A673 (cell line): ENCODE results near the gene MTHFR. TPM values are rescaled to one million over a fixed set of nuclear protein-coding genes. Genes with fewer than 3 reads are reported as not detected.

Experiments
- BruUV-seq: library from RNA; stranded (reverse); fragments of 400-500 nt; replicated peaks from 2 replicates; lab custom pipeline; 2021; lab: Mats Ljungman, UMichigan
- CTCF ChIA-PET: fragments of 300-600 bp; sonication (Branson Sonifier 250); formaldehyde crosslinking; loops from one replicate; lab custom pipeline; 2022; ENCODE audit warnings: antibody characterized with exemption; lab: Charles Lee
- POLR2A ChIA-PET: fragments of 300-600 bp; sonication (Branson Sonifier 250); formaldehyde crosslinking; loops from one replicate; lab custom pipeline; 2022; ENCODE audit warnings: antibody characterized with exemption; ENCODE audit not compliant: low non-redundant PET; lab: Charles Lee
- DNase-seq: peaks from one replicate; pipeline ENCODE4 v3.0.0-alpha.2; 2015; ENCODE audit warnings: low spot score
- H3K27ac ChIP-seq: fragments of 200-600 bp; sonication (generic); 2 replicates; pipeline ENCODE4 v1.5.1; 2016; ENCODE audit warnings: mixed run types, low read depth, mild to moderate bottlenecking, mixed read lengths, antibody characterized with exemption, low read length; ENCODE audit not compliant: poor library complexity, severe bottlenecking
- H3K27me3 ChIP-seq: fragments of 200-600 bp; sonication (generic); replicated peaks from 2 replicates; pipeline ENCODE4 v1.6.1; 2017; ENCODE audit warnings: mixed run types, low read depth, mild to moderate bottlenecking, mixed read lengths, antibody characterized with exemption, low read length; ENCODE audit not compliant: insufficient read depth, poor library complexity
- H3K36me3 ChIP-seq: fragments of 200-600 bp; sonication (generic); 2 replicates; pipeline ENCODE4 v1.6.1; 2016; ENCODE audit warnings: mixed run types, mild to moderate bottlenecking, mixed read lengths, antibody characterized with exemption, low read length; ENCODE audit not compliant: insufficient read depth, poor library complexity, severe bottlenecking
- H3K4me1 ChIP-seq: fragments of 200-600 bp; sonication (generic); 2 replicates; pipeline ENCODE4 v1.6.1; 2017; ENCODE audit warnings: mixed run types, mild to moderate bottlenecking, mixed read lengths, antibody characterized with exemption, low read length; ENCODE audit not compliant: insufficient read depth, poor library complexity, severe bottlenecking
- H3K4me3 ChIP-seq: fragments of 200-600 bp; sonication (generic); 2 replicates; pipeline ENCODE4 v1.5.1; 2016; ENCODE audit warnings: low read depth, mixed run types, mild to moderate bottlenecking, mixed read lengths, low read length; ENCODE audit not compliant: poor library complexity, severe bottlenecking
- H3K9me3 ChIP-seq: fragments of 200-600 bp; sonication (generic); 2 replicates; pipeline ENCODE4 v1.6.1; 2016; ENCODE audit warnings: mixed run types, low read depth, mild to moderate bottlenecking, mixed read lengths, antibody characterized with exemption, low read length; ENCODE audit not compliant: poor library complexity, severe bottlenecking
- EZH2 ChIP-seq: fragments of 200-600 bp; sonication (generic); IDR thresholded peaks from 2 replicates; pipeline ENCODE4 v1.6.1; 2017; ENCODE audit warnings: borderline replicate concordance, low read depth, mild to moderate bottlenecking, mixed read lengths, antibody characterized with exemption, low read length; ENCODE audit not compliant: poor library complexity, severe bottlenecking
- intact Hi-C: fragments of 100-400 bp; cut with micrococcal nuclease; formaldehyde crosslinking; loops from one replicate; pipeline ENCODE4 v1.10.0; 2022; ENCODE audit not compliant: unreplicated experiment
- total RNA-seq: library from RNA; stranded (reverse); gene quantifications from 2 replicates; pipeline ENCODE4 v1.2.3, GENCODE V29; 2021
- TF ChIP-seq, protein P1 (sequence below): fragments of 300-800, 200-600 bp; sonication (generic); conservative IDR thresholded peaks from 2 replicates; pipeline ENCODE4 v1.5.1; 2017; ENCODE audit warnings: low read depth, mild to moderate bottlenecking, antibody characterized with exemption, low read length, moderate library complexity, mixed read lengths

Gene MTHFR
- total RNA-seq, 1 experiment from 2014 or later, result 23.3 TPM

DNA sequence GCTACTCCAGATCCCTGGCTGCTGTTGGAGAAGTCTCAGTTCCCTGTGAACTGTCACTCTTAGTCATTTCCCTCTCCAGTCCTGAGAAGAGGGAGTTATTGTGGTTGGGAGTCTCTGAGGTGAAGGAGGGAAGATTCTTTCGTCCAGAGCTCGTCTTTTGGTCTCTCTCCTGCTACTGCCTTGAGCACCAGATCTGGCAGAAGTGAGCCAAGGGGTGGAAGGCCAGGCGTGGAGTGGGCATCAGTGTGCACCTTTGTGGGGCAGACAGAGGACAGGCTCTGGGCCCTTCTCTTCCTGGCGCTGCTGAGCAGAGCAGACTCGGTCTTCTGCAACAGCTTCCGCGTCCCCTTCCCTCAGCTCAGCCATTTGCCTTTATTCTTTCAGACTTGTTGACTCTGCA, 19.4 kb upstream of the MTHFR start:
- H3K9me3 ChIP-seq, result no peaks in the 10 kb centered on the region
- no TSS peak for BruUV-seq
- TF ChIP-seq, protein P1, sequence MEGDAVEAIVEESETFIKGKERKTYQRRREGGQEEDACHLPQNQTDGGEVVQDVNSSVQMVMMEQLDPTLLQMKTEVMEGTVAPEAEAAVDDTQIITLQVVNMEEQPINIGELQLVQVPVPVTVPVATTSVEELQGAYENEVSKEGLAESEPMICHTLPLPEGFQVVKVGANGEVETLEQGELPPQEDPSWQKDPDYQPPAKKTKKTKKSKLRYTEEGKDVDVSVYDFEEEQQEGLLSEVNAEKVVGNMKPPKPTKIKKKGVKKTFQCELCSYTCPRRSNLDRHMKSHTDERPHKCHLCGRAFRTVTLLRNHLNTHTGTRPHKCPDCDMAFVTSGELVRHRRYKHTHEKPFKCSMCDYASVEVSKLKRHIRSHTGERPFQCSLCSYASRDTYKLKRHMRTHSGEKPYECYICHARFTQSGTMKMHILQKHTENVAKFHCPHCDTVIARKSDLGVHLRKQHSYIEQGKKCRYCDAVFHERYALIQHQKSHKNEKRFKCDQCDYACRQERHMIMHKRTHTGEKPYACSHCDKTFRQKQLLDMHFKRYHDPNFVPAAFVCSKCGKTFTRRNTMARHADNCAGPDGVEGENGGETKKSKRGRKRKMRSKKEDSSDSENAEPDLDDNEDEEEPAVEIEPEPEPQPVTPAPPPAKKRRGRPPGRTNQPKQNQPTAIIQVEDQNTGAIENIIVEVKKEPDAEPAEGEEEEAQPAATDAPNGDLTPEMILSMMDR, result no peak
- TF ChIP-seq EZH2, result no peak
- H3K4me3 ChIP-seq, result no peak overlapping the region
- peaks cover 77% of the 10 kb centered on the region for H3K36me3 ChIP-seq
- ChIA-PET CTCF (interaction anchor here (1.3 kb wide), 1 partner anchor 13 kb away, joined by 4 read pairs; no protein-coding TSS in a partner anchor), POLR2A (interaction anchor here (0.6 kb wide), 1 partner anchor 465 kb away, joined by 3 read pairs; no protein-coding TSS in a partner anchor)
- intact Hi-C loops, result no loop called here
- H3K27me3 ChIP-seq, result no peaks in the 10 kb centered on the region
- H3K27ac ChIP-seq, result no peak overlapping the region
- DNase-seq, result no peak
- H3K4me1 ChIP-seq, result no peaks in the 10 kb centered on the region

DNA sequence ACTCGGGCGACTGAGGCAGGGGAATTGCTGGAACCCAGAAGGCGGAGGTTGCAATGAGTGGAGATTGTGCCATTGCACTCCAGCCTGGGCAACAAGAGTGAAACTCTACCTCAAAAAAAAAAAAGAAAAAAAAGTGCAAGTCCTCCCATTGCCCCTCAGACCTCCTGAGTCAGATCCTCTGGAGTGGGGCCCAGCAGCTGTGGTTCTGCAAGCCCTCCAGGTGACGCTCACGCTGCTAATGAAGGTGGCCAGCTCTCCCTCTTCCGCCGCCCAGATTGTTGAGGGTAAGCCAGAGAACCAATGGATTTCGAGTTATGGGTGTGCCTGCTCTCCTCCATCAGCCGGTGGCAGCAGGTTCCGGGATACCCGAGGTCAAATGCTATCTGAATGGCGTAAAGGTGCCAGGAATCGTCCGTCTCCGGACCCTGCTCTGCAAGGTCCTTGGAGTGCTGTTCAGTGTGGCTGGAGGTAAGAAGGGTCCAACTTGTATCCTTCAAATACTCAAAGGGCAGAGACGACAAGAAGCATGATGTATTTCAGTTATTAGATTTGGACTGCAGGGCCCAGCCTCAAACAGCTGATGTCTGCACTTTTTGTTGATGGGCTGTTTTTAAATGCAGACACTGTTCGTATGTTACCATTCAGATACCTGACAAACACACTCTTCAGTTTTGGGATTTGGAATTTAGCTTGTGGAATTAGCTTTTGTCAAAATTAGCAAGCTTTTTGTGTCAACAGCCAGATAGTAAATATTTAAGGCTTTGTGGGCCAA, 17.8 kb upstream of the MTHFR start:
- Histone ChIP-seq H3K27me3 (no peaks in the 10 kb centered on the region), H3K4me1 (no peaks in the 10 kb centered on the region), H3K9me3 (no peaks in the 10 kb centered on the region), H3K36me3 (peaks cover 78% of the 10 kb centered on the region), H3K4me3 (no peak overlapping the region), H3K27ac (no peak overlapping the region)
- ChIA-PET CTCF (interaction anchor here (0.5 to 1.3 kb wide), 3 partner anchors 15 to 1338 kb away, joined by 3 to 4 read pairs (median 3); no protein-coding TSS in a partner anchor), POLR2A (interaction anchor here (0.9 kb wide), 1 partner anchor 86 kb away, joined by 3 read pairs; no protein-coding TSS in a partner anchor)
- no peak for DNase-seq
- TF ChIP-seq, protein P1, result no peak
- TF ChIP-seq EZH2, result no peak
- intact Hi-C loops, result no loop called here
- no TSS peak for BruUV-seq

GRCh38 chr1:11822091-11822490, 16.3 kb upstream of the MTHFR start:
- Histone ChIP-seq H3K4me1 (no peaks in the 10 kb centered on the region), H3K36me3 (peaks cover 79% of the 10 kb centered on the region), H3K27ac (no peak overlapping the region), H3K9me3 (no peaks in the 10 kb centered on the region), H3K4me3 (no peak overlapping the region), H3K27me3 (no peaks in the 10 kb centered on the region)
- no peak for DNase-seq
- ChIA-PET POLR2A (interaction anchor here (0.7 kb wide), 1 partner anchor 255 kb away, joined by 4 read pairs; no protein-coding TSS in a partner anchor), CTCF (no interaction called here)
- no peak for TF ChIP-seq EZH2
- TF ChIP-seq, protein P1, result no peak
- BruUV-seq, result no TSS peak
- intact Hi-C loops, result no loop called here
